ENCODE data around the gene PIWIL4.

DNA sequence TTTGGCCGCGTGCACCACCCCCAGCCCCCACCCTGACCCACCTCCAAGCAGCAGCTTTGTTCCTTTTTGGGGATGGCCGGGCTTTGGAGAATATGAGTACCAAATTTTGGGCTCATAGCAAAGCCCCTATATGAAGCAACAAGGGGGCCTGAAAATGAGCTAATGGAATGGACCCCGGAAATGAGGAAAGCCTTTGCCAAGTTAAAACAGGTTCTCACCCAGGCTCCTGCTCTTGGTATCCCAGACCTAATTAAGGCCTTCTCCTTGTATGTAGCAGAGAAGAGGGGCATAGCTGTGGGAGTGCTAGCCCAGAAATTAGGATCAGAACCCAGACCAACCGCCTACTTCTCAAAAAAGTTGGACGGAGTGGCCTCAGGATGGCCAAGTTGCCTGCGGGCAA, 87.0 kb downstream of the PIWIL4 start:
- TF ChIP-seq, protein P1, sequence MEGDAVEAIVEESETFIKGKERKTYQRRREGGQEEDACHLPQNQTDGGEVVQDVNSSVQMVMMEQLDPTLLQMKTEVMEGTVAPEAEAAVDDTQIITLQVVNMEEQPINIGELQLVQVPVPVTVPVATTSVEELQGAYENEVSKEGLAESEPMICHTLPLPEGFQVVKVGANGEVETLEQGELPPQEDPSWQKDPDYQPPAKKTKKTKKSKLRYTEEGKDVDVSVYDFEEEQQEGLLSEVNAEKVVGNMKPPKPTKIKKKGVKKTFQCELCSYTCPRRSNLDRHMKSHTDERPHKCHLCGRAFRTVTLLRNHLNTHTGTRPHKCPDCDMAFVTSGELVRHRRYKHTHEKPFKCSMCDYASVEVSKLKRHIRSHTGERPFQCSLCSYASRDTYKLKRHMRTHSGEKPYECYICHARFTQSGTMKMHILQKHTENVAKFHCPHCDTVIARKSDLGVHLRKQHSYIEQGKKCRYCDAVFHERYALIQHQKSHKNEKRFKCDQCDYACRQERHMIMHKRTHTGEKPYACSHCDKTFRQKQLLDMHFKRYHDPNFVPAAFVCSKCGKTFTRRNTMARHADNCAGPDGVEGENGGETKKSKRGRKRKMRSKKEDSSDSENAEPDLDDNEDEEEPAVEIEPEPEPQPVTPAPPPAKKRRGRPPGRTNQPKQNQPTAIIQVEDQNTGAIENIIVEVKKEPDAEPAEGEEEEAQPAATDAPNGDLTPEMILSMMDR (IDR thresholded peaks at IDR 0.05 in 2 of 3, conservative IDR thresholded peaks at IDR 0.05 in 1 of 3; ENCODE audit: insufficient read depth in 2 of 3, low read depth in 1 of 3, low read length in 3 of 3) = no peak
- TF ChIP-seq, protein P2, sequence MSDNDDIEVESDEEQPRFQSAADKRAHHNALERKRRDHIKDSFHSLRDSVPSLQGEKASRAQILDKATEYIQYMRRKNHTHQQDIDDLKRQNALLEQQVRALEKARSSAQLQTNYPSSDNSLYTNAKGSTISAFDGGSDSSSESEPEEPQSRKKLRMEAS (CRISPR knock-in tag; IDR thresholded peaks at IDR 0.05) = no peak
- no peak for TF ChIP-seq NFYB (IDR thresholded peaks at IDR 0.05; ENCODE audit: extremely low read depth, insufficient read length)
